Endothelial cell of umbilical vein (primary cell): ENCODE data around the gene CARS1. TPM values are rescaled to one million over a fixed set of nuclear protein-coding genes. Genes with fewer than 3 reads are reported as not detected.

ENCODE experiments used
- BruUV-seq: library from RNA; stranded (reverse); fragments of 400-500 nt; replicated peaks from 2 replicates; lab custom pipeline; 2021; lab: Mats Ljungman, UMichigan
- CTCF ChIA-PET: fragments of 300-600, 350-600 bp; sonication (Branson Sonifier 250); formaldehyde crosslinking; loops from one replicate; lab custom pipeline; 2021; ENCODE audit warnings: antibody characterized with exemption, inconsistent platforms; lab: Charles Lee
- POLR2A ChIA-PET: fragments of 300-600, 350-600 bp; sonication (Branson Sonifier 250); formaldehyde crosslinking; loops from one replicate; lab custom pipeline; 2021; ENCODE audit warnings: antibody characterized with exemption, inconsistent platforms; lab: Charles Lee
- DNase-seq: peaks from one replicate; pipeline ENCODE4 v3.0.0-alpha.2; 2011; ENCODE audit warnings: low read depth, low spot score
- FAIRE-seq: peaks from 2 replicates; lab custom pipeline; 2011; peaks lifted over from hg19 to GRCh38; lab: Jason Lieb, UNC
- H2AFZ ChIP-seq: 2 replicates; pipeline ENCODE4 v1.6.0; 2012; ENCODE audit warnings: low read depth, low read length, control low read depth, inconsistent platforms
- H3K27ac ChIP-seq: 2 replicates; pipeline ENCODE4 v1.5.1; 2011; ENCODE audit warnings: low read depth, mild to moderate bottlenecking, control low read depth, low read length, moderate library complexity; ENCODE audit not compliant: insufficient read depth
- H3K27me3 ChIP-seq, 2 experiments: 2 replicates each; pipeline versions ENCODE4 v1.6.0 to v1.6.1; 2011; ENCODE audit warnings: low read length in 2 of 2, mixed read lengths in 1 of 2; ENCODE audit not compliant: control insufficient read depth in 2 of 2, insufficient read depth in 2 of 2
- H3K36me3 ChIP-seq, 2 experiments: 2 replicates in 1 of 2; 3 replicates in 1 of 2; pipeline ENCODE4 v1.5.1; 2011; ENCODE audit warnings: low read length in 2 of 2, mild to moderate bottlenecking in 1 of 2, moderate library complexity in 1 of 2; ENCODE audit not compliant: control insufficient read depth in 2 of 2, insufficient read depth in 2 of 2; ENCODE audit errors: extremely low read depth in 1 of 2
- H3K4me1 ChIP-seq: 3 replicates; pipeline ENCODE4 v1.5.1; 2011; ENCODE audit warnings: mild to moderate bottlenecking, low read length; ENCODE audit not compliant: control insufficient read depth, insufficient read depth; ENCODE audit errors: extremely low read depth
- H3K4me2 ChIP-seq: 2 replicates; pipeline ENCODE4 v1.6.1; 2011; ENCODE audit warnings: low read length, control low read depth, mixed read lengths; ENCODE audit not compliant: insufficient read depth
- H3K4me3 ChIP-seq, 3 experiments: fragments of 200-600 bp in 1 of 3; sonication (generic), shearing (Covaris generic) in 1 of 3; replicated peaks in 1 of 3; 2 replicates each; pipeline ENCODE4 v1.5.1; 2011 to 2016; ENCODE audit warnings: control low read depth in 3 of 3, low read length in 3 of 3, mild to moderate bottlenecking in 2 of 3, inconsistent platforms in 1 of 3, low read depth in 1 of 3, moderate library complexity in 1 of 3; ENCODE audit not compliant: insufficient read depth in 1 of 3
- H3K79me2 ChIP-seq: 2 replicates; pipeline ENCODE4 v1.6.0; 2012; ENCODE audit warnings: low read length, inconsistent platforms; ENCODE audit not compliant: control insufficient read depth, insufficient read depth
- H3K9ac ChIP-seq: replicated peaks from 2 replicates; pipeline ENCODE3; 2011; ENCODE audit warnings: low read length, control low read depth; ENCODE audit not compliant: insufficient read depth; ENCODE audit errors: extremely low read depth
- H3K9me1 ChIP-seq: replicated peaks from 3 replicates; pipeline ENCODE4 v1.6.0; 2011; ENCODE audit warnings: mild to moderate bottlenecking, low read length; ENCODE audit not compliant: control insufficient read depth, insufficient read depth; ENCODE audit errors: extremely low read depth
- H3K9me3 ChIP-seq: replicated peaks from 2 replicates; pipeline ENCODE4 v1.5.1; 2012; ENCODE audit warnings: low read length, inconsistent platforms; ENCODE audit not compliant: control insufficient read depth, insufficient read depth
- H4K20me1 ChIP-seq: replicated peaks from 2 replicates; pipeline ENCODE3; 2011; ENCODE audit warnings: mild to moderate bottlenecking, low read length; ENCODE audit not compliant: control insufficient read depth, insufficient read depth; ENCODE audit errors: extremely low read depth
- EZH2 ChIP-seq: IDR thresholded peaks from 2 replicates; pipeline ENCODE4 v1.6.1; 2012; ENCODE audit warnings: borderline replicate concordance, low read depth, mild to moderate bottlenecking, moderate library complexity, low read length, inconsistent platforms; ENCODE audit not compliant: severe bottlenecking
- MAX ChIP-seq: IDR thresholded peaks from 2 replicates; pipeline ENCODE4 v1.6.1; 2011; ENCODE audit not compliant: insufficient read depth, insufficient read length
- MYC ChIP-seq: IDR thresholded peaks from one replicate; pipeline ENCODE4 v1.6.1; 2011; ENCODE audit warnings: mild to moderate bottlenecking, low read depth, low read length
- POLR2A ChIP-seq: IDR thresholded peaks from 2 replicates; pipeline ENCODE4 v1.6.1; 2012; ENCODE audit warnings: low read depth, mild to moderate bottlenecking, control low read depth, low read length
- POLR2AphosphoS5 ChIP-seq: IDR thresholded peaks from 2 replicates; pipeline ENCODE4 v1.6.1; 2012; ENCODE audit warnings: low read depth, mild to moderate bottlenecking, control low read depth, low read length, moderate library complexity; ENCODE audit not compliant: insufficient read depth
- dilution Hi-C: fragments of 300-500 bp; cut with MboI; formaldehyde crosslinking; loops from one replicate; pipeline ENCODE4 v1.15.0; 2019; ENCODE audit warnings: low sequenced_read_pairs; ENCODE audit not compliant: extremely low pct_ligation_motif_present
- intact Hi-C: fragments of 100-400 bp; cut with micrococcal nuclease; formaldehyde crosslinking; loops from one replicate; pipeline ENCODE4 v1.10.0; 2022
- polyA plus RNA-seq, 4 experiments: library from polyadenylated mRNA; depleted of rRNA in 3 of 4; stranded (reverse) in 3 of 4; unstranded in 1 of 4; fragments of >200 nt; gene quantifications; 2 replicates each; pipeline versions ENCODE4 v1.2.1 to v1.2.3, GENCODE V29; 2011 to 2012; ENCODE audit warnings: missing spikeins in 1 of 4
- total RNA-seq: library from RNA; stranded (reverse); gene quantifications from 2 replicates; pipeline ENCODE4 v1.2.3, GENCODE V29; 2021

CARS1 gene
- total and polyA plus RNA-seq, 2 donors (not counting 3 experiments of a cell fraction or from before 2014, with no cell fraction given), result 43.5 to 66.2 TPM

GRCh38 chr11:2991452-2992233 is 65.6 kb downstream of the CARS1 start:
- TF ChIP-seq EZH2, result no peak
- TF ChIP-seq MAX, result no peak
- no peak for TF ChIP-seq MYC
- TF ChIP-seq POLR2A, result peak; percentile 46
- TF ChIP-seq POLR2AphosphoS5, result peak; percentile 36
- DNase-seq, result peak; percentile 57
- intact Hi-C loops, result loop anchor here (1.0 to 10.0 kb wide), 5 partner anchors 41 to 457 kb away; partner anchors contain the start of gene CARS1

More at GRCh38 chr11:2991452-2992233, 65.6 kb downstream of the CARS1 start:
- Histone ChIP-seq H3K9me3 (no peaks in the 10 kb centered on the region), H3K9ac (peak overlapping the region; percentile 85), H3K27me3 (no peaks in the 10 kb centered on the region), H3K9me1 (no peaks in the 10 kb centered on the region), H3K4me2 (peak overlapping the region; percentile 95), H4K20me1 (peaks cover 4% of the 10 kb centered on the region), H3K4me3 (peak overlapping the region; percentile 64 to 97 (median 95)), H3K4me1 (peaks cover 33% of the 10 kb centered on the region), H3K36me3 (no peaks in the 10 kb centered on the region), H2AFZ (peak overlapping the region; percentile 55), H3K27ac (peak overlapping the region; percentile 64), H3K79me2 (peaks cover 52% of the 10 kb centered on the region)
- CTCF ChIA-PET, result interaction anchor here (0.6 to 1.3 kb wide), 11 partner anchors 10 to 459 kb away, joined by 3 to 5 read pairs (median 4); partner anchors contain the start of gene PHLDA2
- dilution Hi-C loops, result no loop called here
- POLR2A ChIA-PET, result interaction anchor here (0.7 to 1.6 kb wide), 5 partner anchors 9 to 63 kb away, joined by 3 to 4 read pairs (median 3); partner anchors contain the start of gene PHLDA2
- no peak for FAIRE-seq
- BruUV-seq, result no TSS peak
